ENCODE measurements around the gene MANEA. TPM values are rescaled to one million over a fixed set of nuclear protein-coding genes. Genes with fewer than 3 reads are reported as not detected.

Gene MANEA
- total RNA-seq, 2 donors from 2014 or later = 7.6 to 13.3 TPM

GRCh38 chr6:95636552-95637431 lies 59.5 kb downstream of the MANEA start:
- Histone ChIP-seq H3K4me1 (ENCODE audit: control insufficient read depth in 1 of 2, low read depth in 2 of 2) (peaks cover 4 to 9% of the 10 kb centered on the region in 2 donors), H3K36me3 (no peaks in the 10 kb centered on the region), H3K9me3 (no peaks in the 10 kb centered on the region), H3K27me3 (replicated peaks; ENCODE audit: insufficient read depth) (no peaks in the 10 kb centered on the region), H3K27ac (no peak overlapping the region), H3K4me3 (no peak overlapping the region)
- no peak for ATAC-seq (ENCODE audit: insufficient number of reproducible peaks, low FRiP score, low read depth)
- TF ChIP-seq CTCF (IDR thresholded peaks at IDR 0.05) = no peak
- DNase-seq (ENCODE audit: low spot score) = no peak

GRCh38 chr6:95648636-95649035 lies 71.3 kb downstream of the MANEA start:
- Histone ChIP-seq H3K27me3 (replicated peaks; ENCODE audit: insufficient read depth) (no peaks in the 10 kb centered on the region), H3K36me3 (no peaks in the 10 kb centered on the region), H3K9me3 (no peaks in the 10 kb centered on the region), H3K27ac (no peak overlapping the region), H3K4me3 (no peak overlapping the region), H3K4me1 (ENCODE audit: control insufficient read depth in 1 of 2, low read depth in 2 of 2) (no peaks in the 10 kb centered on the region)
- TF ChIP-seq CTCF (IDR thresholded peaks at IDR 0.05) = no peak
- ATAC-seq (ENCODE audit: insufficient number of reproducible peaks, low FRiP score, low read depth) (no peak), DNase-seq (ENCODE audit: low spot score) (no peak)

- Histone ChIP-seq H3K36me3 (no peaks in the 10 kb centered on the region), H3K4me3 (no peak overlapping the region), H3K4me1 (ENCODE audit: control insufficient read depth in 1 of 2, low read depth in 2 of 2) (no peaks in the 10 kb centered on the region), H3K27me3 (replicated peaks; ENCODE audit: insufficient read depth) (no peaks in the 10 kb centered on the region), H3K9me3 (no peaks in the 10 kb centered on the region), H3K27ac (no peak overlapping the region)
- no peak for TF ChIP-seq CTCF (IDR thresholded peaks at IDR 0.05)
- DNase-seq (ENCODE audit: low spot score) = no peak
- no peak for ATAC-seq (ENCODE audit: insufficient number of reproducible peaks, low FRiP score, low read depth)
These were observed 72.1 kb downstream of the MANEA start for GRCh38 chr6:95649451-95649850.

GRCh38 chr6:95654176-95654575 lies 76.8 kb downstream of the MANEA start:
- Histone ChIP-seq H3K27me3 (replicated peaks; ENCODE audit: insufficient read depth) (no peaks in the 10 kb centered on the region), H3K9me3 (no peaks in the 10 kb centered on the region), H3K4me1 (ENCODE audit: control insufficient read depth in 1 of 2, low read depth in 2 of 2) (no peaks in the 10 kb centered on the region), H3K27ac (no peak overlapping the region), H3K36me3 (no peaks in the 10 kb centered on the region), H3K4me3 (no peak overlapping the region)
- TF ChIP-seq CTCF (IDR thresholded peaks at IDR 0.05) = no peak
- DNase-seq (ENCODE audit: low spot score) = no peak
- no peak for ATAC-seq (ENCODE audit: insufficient number of reproducible peaks, low FRiP score, low read depth)

GRCh38 chr6:95658886-95659285 lies 81.6 kb downstream of the MANEA start:
- H3K4me3 ChIP-seq = no peak overlapping the region
- no peaks in the 10 kb centered on the region for H3K36me3 ChIP-seq
- H3K27me3 ChIP-seq (replicated peaks; ENCODE audit: insufficient read depth) = no peaks in the 10 kb centered on the region
- H3K4me1 ChIP-seq (ENCODE audit: control insufficient read depth in 1 of 2, low read depth in 2 of 2) = no peaks in the 10 kb centered on the region
- DNase-seq (ENCODE audit: low spot score) = no peak
- TF ChIP-seq CTCF (IDR thresholded peaks at IDR 0.05) = no peak
- no peak for ATAC-seq (ENCODE audit: insufficient number of reproducible peaks, low FRiP score, low read depth)
- H3K27ac ChIP-seq = no peak overlapping the region
- no peaks in the 10 kb centered on the region for H3K9me3 ChIP-seq

Data from thoracic aorta (tissue), 2 donors.